Jurkat, Clone E6-1 (cell line): ENCODE results near the gene RASA1. TPM values are rescaled to one million over a fixed set of nuclear protein-coding genes. Genes with fewer than 3 reads are reported as not detected.
"Not testable (repeated sequence)": the region's sequence is repeated elsewhere in the genome, so short reads cannot be mapped to it uniquely, and the experiment has no call there.

ENCODE experiments used
- DNase-seq: peaks from one replicate; pipeline ENCODE4 v3.0.0-alpha.2; 2011; ENCODE audit warnings: low read depth, low spot score
- H3K4me3 ChIP-seq: 2 replicates; pipeline ENCODE4 v1.5.1; 2011; ENCODE audit warnings: mild to moderate bottlenecking, low read length, control low read depth, moderate library complexity
- polyA plus RNA-seq: library from polyadenylated mRNA; unstranded; fragments of >200 nt; gene quantifications from one replicate; pipeline ENCODE4 v1.2.1, GENCODE V29; 2012; ENCODE audit warnings: missing spikeins; ENCODE audit not compliant: insufficient read length, insufficient read depth

The RASA1 gene
- 16.5 TPM for polyA plus RNA-seq

GRCh38 chr5:87267574-87268125, at the start of gene RASA1:
RASA1 (plus strand) TSS chr5:87267883; CDS start chr5:87268452, 569 bp downstream.
- H3K4me3 ChIP-seq, result peak within 1 kb of the TSS; percentile 88
- DNase-seq, result peak; percentile 86

- no peak for DNase-seq
- H3K4me3 ChIP-seq, result no peak overlapping the region
These were observed 37.9 kb upstream of the RASA1 start for GRCh38 chr5:87229780-87230179.

DNA sequence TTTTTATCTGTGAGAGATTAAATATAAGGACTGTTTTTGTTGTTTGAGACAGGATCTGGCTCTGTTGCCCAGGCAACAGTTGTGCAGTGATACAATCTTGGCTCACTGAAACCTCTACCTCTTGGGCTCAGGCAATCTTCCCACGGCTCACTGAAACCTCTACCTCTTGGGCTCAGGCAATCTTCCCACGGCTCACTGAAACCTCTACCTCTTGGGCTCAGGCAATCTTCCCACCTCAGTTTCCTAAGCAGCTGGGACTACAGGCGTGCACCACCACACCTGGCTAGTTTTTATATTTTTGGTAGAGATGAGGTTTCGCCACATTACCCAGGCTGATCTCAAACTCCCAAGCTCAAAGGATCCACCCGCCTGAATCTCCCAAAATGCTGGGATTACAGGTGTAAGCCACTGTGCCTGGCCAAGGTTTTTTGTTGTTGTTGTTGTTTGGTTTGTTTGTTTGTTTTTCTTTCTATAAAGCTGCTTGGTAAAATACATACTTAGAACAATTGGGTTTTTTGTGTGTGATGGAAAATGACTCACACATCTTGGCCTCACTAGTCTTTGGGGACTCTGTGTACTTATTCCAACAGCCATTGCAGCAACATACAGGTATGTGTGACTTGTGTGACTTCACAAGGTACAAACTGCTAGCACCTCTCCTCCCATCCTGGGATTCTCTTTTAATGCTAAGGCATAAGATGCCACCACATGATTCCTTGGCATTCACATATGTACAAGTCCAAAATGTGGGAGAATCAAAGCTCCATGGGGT, 36.5 kb upstream of the RASA1 start:
- peak; percentile 3 for DNase-seq
- no peak overlapping the region for H3K4me3 ChIP-seq

GRCh38 chr5:87233143-87233542, 34.5 kb upstream of the RASA1 start:
- DNase-seq, result no peak
- H3K4me3 ChIP-seq, result no peak overlapping the region

DNA sequence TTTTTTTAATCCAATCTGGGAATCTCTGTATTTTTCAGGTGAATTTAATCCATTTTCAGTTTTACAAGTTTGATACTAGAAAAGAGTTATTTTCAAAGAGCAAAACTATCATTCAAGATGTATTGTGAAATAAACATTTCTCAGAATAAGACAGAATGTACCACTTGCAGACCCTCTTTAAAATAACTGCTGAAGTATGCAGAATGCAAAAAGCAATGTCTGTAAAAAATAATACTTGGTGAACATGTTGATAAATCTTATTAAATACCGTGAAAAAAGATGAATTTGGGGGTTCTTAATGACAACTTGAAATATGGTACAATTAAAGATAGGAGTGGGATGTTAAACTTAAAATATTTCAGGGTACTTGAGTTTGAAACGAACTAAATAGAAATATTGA, 26.1 kb upstream of the RASA1 start:
- H3K4me3 ChIP-seq, result no peak overlapping the region
- no peak for DNase-seq

- no peak for DNase-seq
- H3K4me3 ChIP-seq, result no peak overlapping the region
These were observed 25.4 kb upstream of the RASA1 start for GRCh38 chr5:87242242-87242641.

DNA sequence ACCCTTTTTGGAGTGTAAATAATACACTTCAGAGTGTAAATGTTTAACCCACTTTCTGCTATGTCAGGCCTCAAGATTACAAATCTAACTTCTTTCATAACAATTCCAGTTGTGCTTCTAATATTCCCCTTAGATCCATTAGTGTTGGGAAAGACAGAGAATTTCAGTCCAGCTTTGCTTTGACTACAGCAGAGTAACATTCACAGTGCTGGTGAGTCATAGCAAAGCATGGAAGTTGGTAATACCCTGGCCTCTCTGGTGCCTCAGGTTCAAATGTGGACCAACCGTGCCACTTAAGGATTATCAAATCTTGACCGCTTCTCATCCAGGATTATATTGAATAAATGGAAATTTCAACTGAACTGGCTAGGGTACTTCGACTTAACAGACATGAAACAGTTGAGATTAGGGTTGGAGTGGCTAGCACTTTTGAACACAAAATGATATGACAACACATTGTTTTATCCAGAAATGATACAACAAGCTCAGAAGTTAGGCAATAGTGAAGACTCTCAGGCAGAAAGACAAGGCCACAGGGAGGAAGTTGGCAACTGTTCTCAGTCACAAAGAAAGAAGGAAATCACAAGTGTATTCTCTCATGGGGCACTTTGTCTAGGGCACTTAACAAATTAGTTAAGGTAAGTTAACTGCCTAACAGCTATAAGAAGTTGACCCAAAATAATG, 24.4 kb upstream of the RASA1 start:
- no peak for DNase-seq
- no peak overlapping the region for H3K4me3 ChIP-seq

DNA sequence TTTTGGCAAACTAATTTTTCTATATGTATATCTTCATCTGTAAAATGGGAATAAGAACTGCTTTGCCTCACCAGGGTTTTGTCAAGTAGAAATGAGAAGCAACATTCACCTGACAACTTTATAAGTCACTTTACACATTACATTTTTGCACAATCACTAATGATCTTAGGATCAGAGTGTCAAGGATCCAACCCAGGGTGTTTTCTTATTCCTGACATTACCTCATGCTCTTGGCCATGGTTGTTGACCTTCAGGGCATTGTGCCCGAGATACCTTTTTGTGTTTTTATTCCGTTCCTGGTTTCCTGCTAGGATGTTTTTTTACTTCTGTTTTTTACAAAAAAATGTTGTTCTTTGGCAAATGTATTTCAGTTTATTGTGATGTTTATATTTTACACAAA, 22.2 kb upstream of the RASA1 start:
- no peak for DNase-seq
- no peak overlapping the region for H3K4me3 ChIP-seq

GRCh38 chr5:87246061-87246460, 21.6 kb upstream of the RASA1 start:
- H3K4me3 ChIP-seq, result no peak overlapping the region
- DNase-seq, result no peak

DNA sequence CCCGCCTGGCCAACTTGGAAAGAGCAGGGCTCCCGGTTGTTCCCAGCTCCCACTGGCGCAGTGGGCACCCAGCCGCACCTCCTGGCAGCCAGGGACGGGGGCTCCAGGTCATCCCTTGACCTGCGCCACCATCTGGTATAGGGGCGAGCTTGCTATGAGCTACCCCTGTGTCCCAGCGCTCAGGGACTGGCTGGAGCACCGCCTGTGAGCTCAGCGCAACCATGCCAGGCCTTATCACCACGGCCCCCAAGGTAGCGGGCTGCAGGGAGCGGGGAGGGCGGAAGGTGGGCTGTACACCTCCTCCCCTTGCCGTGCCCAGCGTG, 15.4 kb upstream of the RASA1 start:
- H3K4me3 ChIP-seq, result no peak overlapping the region
- no peak for DNase-seq

- no peak overlapping the region for H3K4me3 ChIP-seq
- no peak for DNase-seq
These were observed 13.6 kb upstream of the RASA1 start for GRCh38 chr5:87254035-87254434.

DNA sequence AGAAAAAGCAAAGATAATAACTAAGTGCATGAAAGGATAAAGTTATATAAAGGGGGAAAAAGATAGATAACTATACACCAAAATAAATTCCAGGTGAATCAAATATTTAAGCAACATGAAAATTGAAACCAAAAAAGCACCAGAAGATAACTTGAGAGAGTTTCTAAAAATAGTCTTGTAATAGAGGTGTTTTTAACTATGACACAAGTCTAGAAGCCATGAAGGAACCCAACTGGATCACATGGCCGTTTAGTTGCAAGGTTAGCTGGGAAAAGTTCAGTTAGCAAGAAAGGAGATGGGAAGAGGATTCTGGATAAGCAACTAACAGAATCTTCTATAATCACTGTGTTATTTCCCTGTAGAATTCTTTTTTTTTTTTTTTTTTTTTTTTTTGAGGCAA, 9.2 kb upstream of the RASA1 start:
- no peak overlapping the region for H3K4me3 ChIP-seq
- no peak for DNase-seq

GRCh38 chr5:87260604-87261192, 7.0 kb upstream of the RASA1 start:
- no peak overlapping the region for H3K4me3 ChIP-seq
- DNase-seq, result no peak

DNA sequence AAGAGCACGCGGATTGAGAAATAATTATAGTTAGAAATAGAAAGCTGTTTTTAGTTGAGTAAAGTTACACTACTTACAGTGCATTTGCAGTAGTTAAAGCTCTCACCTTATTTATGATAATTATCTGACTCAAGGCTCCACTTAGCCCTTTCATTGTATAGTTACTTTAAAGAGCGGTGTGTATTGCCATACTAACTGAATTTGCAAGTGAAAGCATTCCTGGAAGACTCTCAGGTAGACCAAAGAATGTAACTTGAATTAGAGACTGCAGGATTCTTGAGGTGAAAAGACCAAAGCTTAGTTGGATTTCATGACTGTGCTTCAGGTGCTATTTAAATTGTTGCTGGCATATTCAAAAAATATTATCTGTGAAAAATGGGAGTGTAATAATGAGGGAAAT, 4.2 kb upstream of the RASA1 start:
- no peak overlapping the region for H3K4me3 ChIP-seq
- no peak for DNase-seq

- no peak for DNase-seq
- H3K4me3 ChIP-seq, result peak overlapping the region; percentile 88
These were observed 639 bp upstream of the RASA1 start for GRCh38 chr5:87266914-87267573.

- DNase-seq, result peak; percentile 70
These were observed 665 bp downstream of the RASA1 start for GRCh38 chr5:87268126-87268969.

DNA sequence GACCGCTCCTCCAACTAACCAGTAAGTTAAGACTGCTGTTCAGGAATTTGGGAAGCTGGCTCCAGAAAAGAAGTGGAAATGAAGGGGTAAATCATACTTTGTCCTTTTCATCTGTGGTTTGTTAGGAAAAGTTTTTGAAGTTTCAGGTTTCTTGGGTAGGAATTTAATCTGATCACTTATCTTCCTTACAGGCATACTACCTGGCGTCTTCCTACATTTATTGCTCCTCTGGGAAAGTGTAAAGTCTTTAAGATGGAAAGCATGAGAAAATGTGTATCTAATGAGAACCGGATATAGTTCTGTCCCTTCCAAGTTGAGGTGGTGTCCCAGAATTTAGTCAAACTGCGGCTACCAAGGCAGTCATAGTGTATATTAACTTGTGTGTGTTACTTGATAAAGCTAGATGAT, 1.3 kb downstream of the RASA1 start:
- H3K4me3 ChIP-seq, result peak overlapping the region; percentile 88
- no peak for DNase-seq

More at GRCh38 chr5:87268126-87268969, 665 bp downstream of the RASA1 start:
- H3K4me3 ChIP-seq, result peak overlapping the region; percentile 88

- not testable (repeated sequence) for DNase-seq, H3K4me3 ChIP-seq
These were observed 3.2 kb downstream of the RASA1 start for GRCh38 chr5:87270888-87271287.

GRCh38 chr5:87276655-87277054, 9.0 kb downstream of the RASA1 start:
- DNase-seq, result no peak
- H3K4me3 ChIP-seq, result no peak overlapping the region
